ENCODE data around the gene EIPR1.

Gene EIPR1

GRCh38 chr2:3270095-3270478 is 107.5 kb downstream of the EIPR1 start:
- no peak for TF ChIP-seq CREB5 (CRISPR knock-in tag; IDR thresholded peaks at IDR 0.05; ENCODE audit: low read depth)
- no peak for TF ChIP-seq ZNF565 (CRISPR knock-in tag; conservative IDR thresholded peaks at IDR 0.05; ENCODE audit: low read depth)
- TF ChIP-seq ZC3H10 (CRISPR knock-in tag; IDR thresholded peaks at IDR 0.05), result no peak
- no peak for TF ChIP-seq PPARA (CRISPR knock-in tag; IDR thresholded peaks at IDR 0.05; ENCODE audit: borderline replicate concordance)
- no peak for TF ChIP-seq PATZ1 (CRISPR knock-in tag; IDR thresholded peaks at IDR 0.05; ENCODE audit: borderline replicate concordance)
- no peak for TF ChIP-seq TSHZ2 (CRISPR knock-in tag; IDR thresholded peaks at IDR 0.05)
- ATAC-seq, result no peak

- TF ChIP-seq OSR1 (CRISPR knock-in tag; IDR thresholded peaks at IDR 0.05), result no peak
- TF ChIP-seq ZNF565 (CRISPR knock-in tag; conservative IDR thresholded peaks at IDR 0.05; ENCODE audit: low read depth), result no peak
- no peak for TF ChIP-seq ESRRG (CRISPR knock-in tag; IDR thresholded peaks at IDR 0.05)
- ATAC-seq, result no peak
Measured at GRCh38 chr2:3269425-3270094, 108.1 kb downstream of the EIPR1 start.

GRCh38 chr2:3268705-3269029 is 109.0 kb downstream of the EIPR1 start:
- no peak for TF ChIP-seq ARNTL (CRISPR knock-in tag; IDR thresholded peaks at IDR 0.05; ENCODE audit: borderline replicate concordance, low read depth)
- TF ChIP-seq PPARA (CRISPR knock-in tag; IDR thresholded peaks at IDR 0.05; ENCODE audit: borderline replicate concordance), result no peak
- TF ChIP-seq SNAI2 (CRISPR knock-in tag; IDR thresholded peaks at IDR 0.05), result no peak
- TF ChIP-seq OSR1 (CRISPR knock-in tag; IDR thresholded peaks at IDR 0.05), result no peak
- no peak for TF ChIP-seq ZFP3 (CRISPR knock-in tag; IDR thresholded peaks at IDR 0.05)
- no peak for TF ChIP-seq POU6F1 (CRISPR knock-in tag; IDR thresholded peaks at IDR 0.05; ENCODE audit: borderline replicate concordance, low read depth)
- TF ChIP-seq RARB (CRISPR knock-in tag; IDR thresholded peaks at IDR 0.05), result no peak
- no peak for TF ChIP-seq ZFP30 (CRISPR knock-in tag; IDR thresholded peaks at IDR 0.05)
- TF ChIP-seq TCF4 (CRISPR knock-in tag; IDR thresholded peaks at IDR 0.05; ENCODE audit: borderline replicate concordance), result no peak
- no peak for ATAC-seq

GRCh38 chr2:3267869-3268704 is 109.5 kb downstream of the EIPR1 start:
- no peak; the same call in 2 of the 3 replicates for ATAC-seq
- TF ChIP-seq ZNF70 (CRISPR knock-in tag; IDR thresholded peaks at IDR 0.05) (no peak), CSDC2 (CRISPR knock-in tag; IDR thresholded peaks at IDR 0.05) (no peak), GLIS3 (CRISPR knock-in tag; IDR thresholded peaks at IDR 0.05) (no peak), SNAI2 (CRISPR knock-in tag; IDR thresholded peaks at IDR 0.05) (no peak), PATZ1 (CRISPR knock-in tag; IDR thresholded peaks at IDR 0.05; ENCODE audit: borderline replicate concordance) (no peak)
